ENCODE measurements around the gene ALDH1B1. TPM values are rescaled to one million over a fixed set of nuclear protein-coding genes. Genes with fewer than 3 reads are reported as not detected.
A peak's percentile ranks its signal among the peaks of the same experiment; 100 is the strongest.

The ALDH1B1 gene
- total and polyA plus RNA-seq, 2 of the 13 experiments (the other 11 are each of a cell fraction or from before 2014, with no cell fraction given), result 45.1 to 125 TPM

DNA sequence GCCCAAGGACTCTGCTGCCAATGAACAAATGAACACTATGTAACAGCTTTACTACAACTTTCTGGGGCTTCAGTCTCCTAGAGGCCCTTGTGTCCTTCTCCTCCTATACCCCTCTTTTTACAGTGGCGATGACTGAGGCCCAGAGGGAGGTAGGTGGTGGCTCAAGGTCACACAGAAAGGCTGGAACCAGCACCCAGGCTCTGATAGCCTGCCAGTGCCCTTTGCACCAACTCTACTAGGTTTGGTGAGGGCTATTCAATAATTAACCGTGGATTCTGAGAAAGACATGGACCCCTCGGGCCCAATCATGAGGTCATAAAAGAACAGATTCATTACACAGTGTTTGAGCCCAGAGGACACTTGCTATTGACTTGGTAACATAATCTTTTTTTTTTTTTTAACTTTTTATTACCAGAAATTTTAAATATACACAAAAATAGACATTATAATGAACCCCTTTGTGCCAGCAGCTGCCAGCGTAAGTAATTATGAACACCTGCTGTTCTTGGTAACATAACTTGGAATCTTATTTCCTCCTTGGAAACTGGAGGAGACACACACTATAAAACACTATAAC lies 6.1 kb upstream of the ALDH1B1 start (continued):
- TF ChIP-seq, protein P1, sequence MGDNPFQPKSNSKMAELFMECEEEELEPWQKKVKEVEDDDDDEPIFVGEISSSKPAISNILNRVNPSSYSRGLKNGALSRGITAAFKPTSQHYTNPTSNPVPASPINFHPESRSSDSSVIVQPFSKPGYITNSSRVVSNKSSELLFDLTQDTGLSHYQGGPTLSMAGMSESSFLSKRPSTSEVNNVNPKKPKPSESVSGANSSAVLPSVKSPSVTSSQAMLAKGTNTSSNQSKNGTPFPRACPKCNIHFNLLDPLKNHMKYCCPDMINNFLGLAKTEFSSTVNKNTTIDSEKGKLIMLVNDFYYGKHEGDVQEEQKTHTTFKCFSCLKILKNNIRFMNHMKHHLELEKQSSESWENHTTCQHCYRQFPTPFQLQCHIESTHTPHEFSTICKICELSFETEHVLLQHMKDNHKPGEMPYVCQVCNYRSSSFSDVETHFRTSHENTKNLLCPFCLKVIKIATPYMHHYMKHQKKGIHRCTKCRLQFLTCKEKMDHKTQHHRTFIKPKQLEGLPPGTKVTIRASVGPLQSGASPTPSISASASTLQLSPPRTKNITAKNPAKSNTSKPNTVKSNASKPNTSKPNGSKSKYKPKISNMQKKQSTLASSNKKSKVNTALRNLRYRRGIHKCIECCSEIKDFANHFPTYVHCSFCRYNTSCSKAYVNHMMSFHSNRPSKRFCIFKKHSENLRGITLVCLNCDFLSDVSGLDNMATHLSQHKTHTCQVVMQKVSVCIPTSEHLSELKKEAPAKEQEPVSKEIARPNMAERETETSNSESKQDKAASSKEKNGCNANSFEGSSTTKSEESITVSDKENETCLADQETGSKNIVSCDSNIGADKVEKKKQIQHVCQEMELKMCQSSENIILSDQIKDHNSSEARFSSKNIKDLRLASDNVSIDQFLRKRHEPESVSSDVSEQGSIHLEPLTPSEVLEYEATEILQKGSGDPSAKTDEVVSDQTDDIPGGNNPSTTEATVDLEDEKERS (CRISPR knock-in tag; IDR thresholded peaks at IDR 0.05), result 0 out of 2 replicates have a peak, but pooled peaks have one; percentile 20
- TF ChIP-seq ISX (CRISPR knock-in tag; conservative IDR thresholded peaks at IDR 0.05), result no peak
- TF ChIP-seq ZNF17 (CRISPR knock-in tag; IDR thresholded peaks at IDR 0.05), result no peak
- no peak for TF ChIP-seq ZNF224 (CRISPR knock-in tag; IDR thresholded peaks at IDR 0.05)
- TF ChIP-seq ZNF24 (IDR thresholded peaks at IDR 0.05), result no peak
- TF ChIP-seq, protein P2, sequence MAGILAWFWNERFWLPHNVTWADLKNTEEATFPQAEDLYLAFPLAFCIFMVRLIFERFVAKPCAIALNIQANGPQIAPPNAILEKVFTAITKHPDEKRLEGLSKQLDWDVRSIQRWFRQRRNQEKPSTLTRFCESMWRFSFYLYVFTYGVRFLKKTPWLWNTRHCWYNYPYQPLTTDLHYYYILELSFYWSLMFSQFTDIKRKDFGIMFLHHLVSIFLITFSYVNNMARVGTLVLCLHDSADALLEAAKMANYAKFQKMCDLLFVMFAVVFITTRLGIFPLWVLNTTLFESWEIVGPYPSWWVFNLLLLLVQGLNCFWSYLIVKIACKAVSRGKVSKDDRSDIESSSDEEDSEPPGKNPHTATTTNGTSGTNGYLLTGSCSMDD (CRISPR knock-in tag; IDR thresholded peaks at IDR 0.05), result no peak
- TF ChIP-seq HMGA1 (CRISPR knock-in tag; conservative IDR thresholded peaks at IDR 0.05), result no peak
- TF ChIP-seq, protein P3, sequence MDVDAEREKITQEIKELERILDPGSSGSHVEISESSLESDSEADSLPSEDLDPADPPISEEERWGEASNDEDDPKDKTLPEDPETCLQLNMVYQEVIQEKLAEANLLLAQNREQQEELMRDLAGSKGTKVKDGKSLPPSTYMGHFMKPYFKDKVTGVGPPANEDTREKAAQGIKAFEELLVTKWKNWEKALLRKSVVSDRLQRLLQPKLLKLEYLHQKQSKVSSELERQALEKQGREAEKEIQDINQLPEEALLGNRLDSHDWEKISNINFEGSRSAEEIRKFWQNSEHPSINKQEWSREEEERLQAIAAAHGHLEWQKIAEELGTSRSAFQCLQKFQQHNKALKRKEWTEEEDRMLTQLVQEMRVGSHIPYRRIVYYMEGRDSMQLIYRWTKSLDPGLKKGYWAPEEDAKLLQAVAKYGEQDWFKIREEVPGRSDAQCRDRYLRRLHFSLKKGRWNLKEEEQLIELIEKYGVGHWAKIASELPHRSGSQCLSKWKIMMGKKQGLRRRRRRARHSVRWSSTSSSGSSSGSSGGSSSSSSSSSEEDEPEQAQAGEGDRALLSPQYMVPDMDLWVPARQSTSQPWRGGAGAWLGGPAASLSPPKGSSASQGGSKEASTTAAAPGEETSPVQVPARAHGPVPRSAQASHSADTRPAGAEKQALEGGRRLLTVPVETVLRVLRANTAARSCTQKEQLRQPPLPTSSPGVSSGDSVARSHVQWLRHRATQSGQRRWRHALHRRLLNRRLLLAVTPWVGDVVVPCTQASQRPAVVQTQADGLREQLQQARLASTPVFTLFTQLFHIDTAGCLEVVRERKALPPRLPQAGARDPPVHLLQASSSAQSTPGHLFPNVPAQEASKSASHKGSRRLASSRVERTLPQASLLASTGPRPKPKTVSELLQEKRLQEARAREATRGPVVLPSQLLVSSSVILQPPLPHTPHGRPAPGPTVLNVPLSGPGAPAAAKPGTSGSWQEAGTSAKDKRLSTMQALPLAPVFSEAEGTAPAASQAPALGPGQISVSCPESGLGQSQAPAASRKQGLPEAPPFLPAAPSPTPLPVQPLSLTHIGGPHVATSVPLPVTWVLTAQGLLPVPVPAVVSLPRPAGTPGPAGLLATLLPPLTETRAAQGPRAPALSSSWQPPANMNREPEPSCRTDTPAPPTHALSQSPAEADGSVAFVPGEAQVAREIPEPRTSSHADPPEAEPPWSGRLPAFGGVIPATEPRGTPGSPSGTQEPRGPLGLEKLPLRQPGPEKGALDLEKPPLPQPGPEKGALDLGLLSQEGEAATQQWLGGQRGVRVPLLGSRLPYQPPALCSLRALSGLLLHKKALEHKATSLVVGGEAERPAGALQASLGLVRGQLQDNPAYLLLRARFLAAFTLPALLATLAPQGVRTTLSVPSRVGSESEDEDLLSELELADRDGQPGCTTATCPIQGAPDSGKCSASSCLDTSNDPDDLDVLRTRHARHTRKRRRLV (CRISPR knock-in tag; IDR thresholded peaks at IDR 0.05), result no peak
- TF ChIP-seq CTCF (CRISPR knock-in tag; IDR thresholded peaks at IDR 0.05), result 0 out of 2 replicates have a peak, but pooled peaks have one; percentile 4
- no peak for TF ChIP-seq ZNF616 (CRISPR knock-in tag; IDR thresholded peaks at IDR 0.05; ENCODE audit: low read depth)
- no peak for TF ChIP-seq ZNF512B (CRISPR knock-in tag; IDR thresholded peaks at IDR 0.05; ENCODE audit: borderline replicate concordance)
- TF ChIP-seq CEBPG (CRISPR knock-in tag; IDR thresholded peaks at IDR 0.05), result no peak
- no peak for TF ChIP-seq TCF12 (IDR thresholded peaks at IDR 0.05)
- TF ChIP-seq TCF12 (CRISPR knock-in tag; IDR thresholded peaks at IDR 0.05), result no peak
- no peak for TF ChIP-seq ZNF451 (CRISPR knock-in tag; IDR thresholded peaks at IDR 0.05)
- no peak; the same call in 1 of the 2 replicates for TF ChIP-seq ETV5 (CRISPR knock-in tag; IDR thresholded peaks at IDR 0.05; ENCODE audit: borderline replicate concordance)
- no peak for TF ChIP-seq NFYC (CRISPR knock-in tag; IDR thresholded peaks at IDR 0.05)

Measured in HepG2 (cell line).